Vagina (tissue), 2 donors: ENCODE measurements around the gene MID1.

ENCODE experiments used
- POLR2A ChIP-seq, 2 donors: fragments of 450-650 bp; IDR thresholded peaks; one replicate each; pipeline ENCODE4 v1.6.1; 2017; ENCODE audit warnings: antibody characterized with exemption in 2 of 2, mild to moderate bottlenecking in 2 of 2, moderate library complexity in 2 of 2
- POLR2AphosphoS5 ChIP-seq, 2 donors: sonication (generic); formaldehyde crosslinking; IDR thresholded peaks; one replicate each; pipeline ENCODE4 v1.9.0; 2017; ENCODE audit warnings: antibody characterized with exemption in 2 of 2, mild to moderate bottlenecking in 2 of 2, low read depth in 1 of 2; ENCODE audit not compliant: insufficient read depth in 1 of 2
- TF ChIP-seq, protein P1 (sequence below), 3 experiments: fragments of 450-650 bp in 2 of 3; fragments of 200-600 bp in 1 of 3; sonication (generic) in 1 of 3; IDR thresholded peaks; one replicate each; pipeline ENCODE4 v1.5.1; 2017 to 2019; ENCODE audit warnings: antibody characterized with exemption in 3 of 3, mild to moderate bottlenecking in 2 of 3, moderate library complexity in 2 of 3

DNA sequence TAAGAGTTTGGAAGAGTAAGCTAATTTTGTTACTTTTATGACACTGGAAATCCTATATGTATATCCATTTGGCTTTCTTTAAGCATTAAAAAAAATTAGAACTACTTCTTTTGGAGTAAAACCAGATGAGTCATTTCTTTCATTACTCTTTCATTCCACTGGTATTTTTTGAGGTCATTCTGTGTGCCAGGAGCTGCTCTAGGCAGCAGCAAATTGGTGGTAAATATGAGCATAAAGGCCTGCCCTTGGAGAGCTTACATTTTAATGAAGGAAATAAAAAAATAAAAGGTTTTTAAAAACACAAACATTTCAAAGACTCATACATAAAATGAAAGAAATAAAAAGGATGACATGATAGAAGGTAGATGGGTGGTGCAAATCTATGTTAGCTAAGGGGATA lies 37.4 kb downstream of the MID1 start:
- no peak for TF ChIP-seq POLR2A (IDR thresholded peaks at IDR 0.05)
- TF ChIP-seq, protein P1, sequence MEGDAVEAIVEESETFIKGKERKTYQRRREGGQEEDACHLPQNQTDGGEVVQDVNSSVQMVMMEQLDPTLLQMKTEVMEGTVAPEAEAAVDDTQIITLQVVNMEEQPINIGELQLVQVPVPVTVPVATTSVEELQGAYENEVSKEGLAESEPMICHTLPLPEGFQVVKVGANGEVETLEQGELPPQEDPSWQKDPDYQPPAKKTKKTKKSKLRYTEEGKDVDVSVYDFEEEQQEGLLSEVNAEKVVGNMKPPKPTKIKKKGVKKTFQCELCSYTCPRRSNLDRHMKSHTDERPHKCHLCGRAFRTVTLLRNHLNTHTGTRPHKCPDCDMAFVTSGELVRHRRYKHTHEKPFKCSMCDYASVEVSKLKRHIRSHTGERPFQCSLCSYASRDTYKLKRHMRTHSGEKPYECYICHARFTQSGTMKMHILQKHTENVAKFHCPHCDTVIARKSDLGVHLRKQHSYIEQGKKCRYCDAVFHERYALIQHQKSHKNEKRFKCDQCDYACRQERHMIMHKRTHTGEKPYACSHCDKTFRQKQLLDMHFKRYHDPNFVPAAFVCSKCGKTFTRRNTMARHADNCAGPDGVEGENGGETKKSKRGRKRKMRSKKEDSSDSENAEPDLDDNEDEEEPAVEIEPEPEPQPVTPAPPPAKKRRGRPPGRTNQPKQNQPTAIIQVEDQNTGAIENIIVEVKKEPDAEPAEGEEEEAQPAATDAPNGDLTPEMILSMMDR (IDR thresholded peaks at IDR 0.05) = no peak
- TF ChIP-seq POLR2AphosphoS5 (IDR thresholded peaks at IDR 0.05; ENCODE audit: insufficient read depth in 1 of 2, low read depth in 1 of 2) = no peak
